HFFc6 (cell line): ENCODE measurements around the gene CIRBP. TPM values are rescaled to one million over a fixed set of nuclear protein-coding genes. Genes with fewer than 3 reads are reported as not detected.
"Not testable (repeated sequence)": the region's sequence is repeated elsewhere in the genome, so short reads cannot be mapped to it uniquely, and the experiment has no call there.

ENCODE experiments used
- DNase-seq: peaks from one replicate; pipeline ENCODE4 v3.0.0-alpha.2; 2018
- H3K27ac Mint-ChIP-seq: 2 replicates; pipeline ENCODE4 v1.8.0; 2020; ENCODE audit warnings: mild to moderate bottlenecking, mixed read lengths
- H3K27me3 Mint-ChIP-seq: 2 replicates; pipeline ENCODE4 v1.8.0; 2021; ENCODE audit warnings: mild to moderate bottlenecking, moderate library complexity, mixed read lengths; ENCODE audit not compliant: insufficient read depth
- H3K36me3 Mint-ChIP-seq: 2 replicates; pipeline ENCODE4 v1.8.0; 2021; ENCODE audit warnings: low read depth, mixed read lengths
- H3K4me1 Mint-ChIP-seq: 2 replicates; pipeline ENCODE4 v1.8.0; 2020; ENCODE audit warnings: low read depth, mixed read lengths
- H3K4me3 Mint-ChIP-seq: 2 replicates; pipeline ENCODE4 v1.8.0; 2020; ENCODE audit warnings: mild to moderate bottlenecking, moderate library complexity, mixed read lengths
- H3K9me3 Mint-ChIP-seq: 2 replicates; pipeline ENCODE4 v1.8.0; 2020; ENCODE audit warnings: mild to moderate bottlenecking, mixed read lengths
- CTCF ChIP-seq: fragments of 200-600 bp; sonication (generic); IDR thresholded peaks from 2 replicates; pipeline ENCODE4 v1.5.0; 2021; ENCODE audit warnings: antibody characterized with exemption, mild to moderate bottlenecking
- total RNA-seq, 6 experiments: library from RNA; stranded (reverse); fragmentation: NEBNext Ultra II Directional; extraction: Animal tissue kit (Norgen Biotek cat#: 25700); gene quantifications; 2 replicates in 1 of 6; 3 replicates in 5 of 6; pipeline ENCODE4 v1.2.3, GENCODE V29; 2021

CIRBP gene
- total RNA-seq, 6 experiments from 2014 or later, result 160 to 243 (median 190) TPM

GRCh38 chr19:1243768-1244692 is 25.1 kb upstream of the CIRBP start:
- H3K4me1 Mint-ChIP-seq, result peaks cover 25% of the 10 kb centered on the region
- peak; percentile 71 for DNase-seq
- H3K27me3 Mint-ChIP-seq, result peaks cover 4% of the 10 kb centered on the region; the same call in 1 of the 2 replicates
- peak overlapping the region; percentile 71 for H3K4me3 Mint-ChIP-seq
- H3K27ac Mint-ChIP-seq, result peak overlapping the region; percentile 89
- H3K9me3 Mint-ChIP-seq, result no peaks in the 10 kb centered on the region
- TF ChIP-seq CTCF, result peak; percentile 96
- no peaks in the 10 kb centered on the region for H3K36me3 Mint-ChIP-seq

GRCh38 chr19:1244693-1245451 is 24.3 kb upstream of the CIRBP start:
- peak overlapping the region; percentile 71 for H3K4me3 Mint-ChIP-seq

DNA sequence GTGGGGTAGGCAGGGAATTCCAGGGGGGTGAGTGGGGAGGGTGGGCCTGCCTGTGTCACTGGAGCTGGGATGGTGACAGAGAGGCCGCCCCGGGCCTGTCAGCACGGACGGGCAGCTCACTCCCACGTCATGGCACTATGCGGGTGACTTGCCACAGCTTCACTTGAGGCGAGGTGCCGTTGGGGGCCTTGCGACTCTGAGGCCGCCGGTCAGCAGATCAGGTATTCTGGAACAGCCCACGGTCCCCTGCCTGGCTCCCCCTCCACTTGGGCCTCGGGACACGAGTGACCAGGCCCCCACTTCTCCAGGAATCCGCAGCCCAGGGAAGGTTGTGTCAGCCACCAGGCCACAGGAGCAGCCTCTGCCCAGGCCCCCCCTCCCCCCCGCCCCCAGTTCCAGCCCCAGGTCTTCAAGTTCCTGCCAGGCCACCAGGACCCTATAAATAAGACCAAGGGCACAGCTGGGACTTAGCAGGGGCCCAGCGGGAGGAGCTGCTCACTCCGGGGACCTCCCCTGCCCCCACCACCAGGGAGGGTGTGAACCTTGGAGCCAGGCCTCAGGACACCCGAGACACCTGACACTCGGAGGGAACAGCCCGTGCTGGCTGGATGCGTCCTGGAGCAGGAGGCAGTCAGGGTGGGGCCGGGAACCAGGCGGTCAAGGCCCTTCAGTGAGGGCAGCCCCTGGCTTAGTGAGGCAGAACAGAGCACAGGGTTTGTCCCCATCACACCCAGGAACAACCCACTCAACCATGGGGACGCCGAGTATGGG is 23.5 kb upstream of the CIRBP start:
- no peak for DNase-seq
- no peaks in the 10 kb centered on the region for H3K36me3 Mint-ChIP-seq
- peaks cover 25% of the 10 kb centered on the region for H3K4me1 Mint-ChIP-seq
- no peak overlapping the region for H3K4me3 Mint-ChIP-seq
- H3K27me3 Mint-ChIP-seq, result peaks cover 6% of the 10 kb centered on the region
- TF ChIP-seq CTCF, result no peak
- no peak overlapping the region for H3K27ac Mint-ChIP-seq
- H3K9me3 Mint-ChIP-seq, result no peaks in the 10 kb centered on the region

More at GRCh38 chr19:1244693-1245451, 24.3 kb upstream of the CIRBP start:
- Mint-ChIP-seq H3K4me1 (peaks cover 25% of the 10 kb centered on the region), H3K9me3 (no peaks in the 10 kb centered on the region), H3K27ac (peak overlapping the region; percentile 89), H3K36me3 (no peaks in the 10 kb centered on the region), H3K27me3 (peaks cover 6% of the 10 kb centered on the region)
- no peak for DNase-seq
- TF ChIP-seq CTCF, result no peak; the same call in none of the 2 replicates

DNA sequence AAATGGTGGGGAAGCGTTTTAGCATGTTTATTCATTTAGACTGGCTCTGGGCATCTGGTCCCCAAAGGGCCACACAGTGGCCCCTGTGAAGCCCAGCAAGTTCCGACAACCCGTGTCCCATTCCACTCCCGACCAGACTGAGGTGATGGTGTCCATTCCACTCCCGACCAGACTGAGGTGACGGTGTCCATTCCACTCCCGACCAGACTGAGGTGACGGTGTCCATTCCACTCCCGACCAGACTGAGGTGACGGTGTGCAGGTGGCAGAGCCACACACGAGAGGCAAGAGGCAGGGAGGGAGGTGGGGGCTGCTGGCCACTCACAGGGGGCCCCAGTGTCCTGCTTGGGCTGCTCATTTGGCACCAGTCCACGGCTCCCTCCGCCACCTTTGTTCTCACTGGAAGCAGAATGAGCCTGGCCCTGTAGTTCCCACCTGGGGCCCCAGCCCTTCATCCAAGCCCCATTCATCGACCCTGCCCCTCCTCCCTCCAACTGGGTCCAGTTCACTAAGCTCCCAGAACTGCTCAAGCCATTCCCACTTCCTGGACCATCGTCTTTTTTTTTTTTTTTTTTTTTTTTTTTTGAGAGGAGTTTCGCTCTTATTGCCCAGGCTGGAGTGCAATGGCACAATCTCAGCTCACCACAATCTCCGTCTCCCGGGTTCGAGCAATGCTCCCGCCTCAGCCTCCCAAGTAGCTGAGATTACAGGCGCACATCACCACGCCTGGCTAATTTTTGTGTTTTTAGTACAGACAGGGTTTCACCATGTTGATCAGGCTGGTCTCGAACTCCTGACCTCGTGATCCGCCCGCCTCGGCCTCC is 22.7 kb upstream of the CIRBP start:
- not testable (repeated sequence) for DNase-seq, H3K4me3 Mint-ChIP-seq, H3K9me3 Mint-ChIP-seq, H3K27me3 Mint-ChIP-seq, H3K27ac Mint-ChIP-seq, H3K36me3 Mint-ChIP-seq
- peaks cover 17% of the 10 kb centered on the region for H3K4me1 Mint-ChIP-seq

DNA sequence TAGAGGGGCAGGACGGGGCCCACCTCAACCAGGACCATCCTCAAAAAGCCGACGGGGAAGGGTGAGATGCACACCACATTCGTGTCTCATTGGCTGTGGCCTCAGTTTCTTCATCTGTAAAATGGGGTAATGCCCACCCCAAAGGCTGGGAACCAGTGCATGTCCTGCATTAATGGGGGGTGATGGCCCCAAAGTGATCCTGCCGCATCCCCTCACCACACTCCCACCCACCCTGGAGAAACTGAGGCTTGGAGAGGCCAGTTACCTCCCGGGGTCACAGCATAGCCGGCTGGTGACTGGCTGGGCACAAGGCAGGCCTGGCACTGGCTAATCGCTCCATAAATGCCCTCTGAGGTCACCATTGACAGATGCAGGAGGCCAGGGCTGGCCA is 21.4 kb upstream of the CIRBP start:
- no peaks in the 10 kb centered on the region for H3K9me3 Mint-ChIP-seq
- H3K4me3 Mint-ChIP-seq, result peak overlapping the region; percentile 82; the same call in 1 of the 2 replicates
- peaks cover 11% of the 10 kb centered on the region for H3K27me3 Mint-ChIP-seq
- H3K27ac Mint-ChIP-seq, result peak overlapping the region; percentile 86
- H3K4me1 Mint-ChIP-seq, result peaks cover 14% of the 10 kb centered on the region
- DNase-seq, result no peak
- no peak for TF ChIP-seq CTCF
- H3K36me3 Mint-ChIP-seq, result peaks cover 8% of the 10 kb centered on the region
